HepG2 (cell line): Measurements from ENCODE around the gene TFEB. TPM values are rescaled to one million over a fixed set of nuclear protein-coding genes. Genes with fewer than 3 reads are reported as not detected.

Experiments
- FOSL2 ChIP-seq: sonication (generic); formaldehyde crosslinking; IDR thresholded peaks from 2 replicates; pipeline ENCODE4 v1.4.0; 2020; ENCODE audit warnings: missing genetic modification reagents
- SOX13 ChIP-seq, 3 experiments: fragments of 450-650 bp in 1 of 3; sonication (generic) in 1 of 3; formaldehyde crosslinking in 1 of 3; IDR thresholded peaks in 2 of 3; conservative IDR thresholded peaks in 1 of 3; 2 replicates each; pipeline versions ENCODE4 v1.5.0 to v1.6.1; 2016 to 2020; ENCODE audit warnings: antibody characterized with exemption in 1 of 3, mild to moderate bottlenecking in 1 of 3, missing compliant biosample characterization in 1 of 3, missing genetic modification reagents in 1 of 3, moderate library complexity in 1 of 3
- ZNF724P ChIP-seq: sonication (generic); formaldehyde crosslinking; IDR thresholded peaks from 2 replicates; pipeline ENCODE4 v1.8.0; 2022; ENCODE audit warnings: missing genetic modification reagents, borderline replicate concordance
- ZNF761 ChIP-seq: sonication (generic); formaldehyde crosslinking; conservative IDR thresholded peaks from 2 replicates; pipeline ENCODE4 v1.4.0; 2020; ENCODE audit warnings: mild to moderate bottlenecking, missing genetic modification reagents
- polyA plus RNA-seq, 8 experiments: library from polyadenylated mRNA; depleted of rRNA in 3 of 8; stranded (reverse) in 7 of 8; unstranded in 1 of 8; fragments of >200 nt; fragmentation: Illumina TruSeq in 4 of 8; extraction: Trizol in 4 of 8; gene quantifications; 2 replicates each; pipeline versions ENCODE4 v1.2.1 to v1.2.3, GENCODE V29; 2011 to 2016; ENCODE audit warnings: low read depth in 4 of 8, missing spikeins in 1 of 8, mixed read lengths in 1 of 8; ENCODE audit not compliant: insufficient read depth in 1 of 8
- total RNA-seq, 5 experiments: library from RNA; depleted of rRNA; stranded (reverse); fragments of >200 nt; fragmentation: Illumina TruSeq; extraction: Trizol; gene quantifications; 2 replicates each; pipeline ENCODE4 v1.2.3, GENCODE V29; 2016; ENCODE audit warnings: low read depth in 1 of 5
- TF ChIP-seq, protein P1 (sequence below): sonication (generic); formaldehyde crosslinking; IDR thresholded peaks from 2 replicates; pipeline ENCODE4 v1.5.0; 2020; ENCODE audit warnings: mild to moderate bottlenecking, missing genetic modification reagents, borderline replicate concordance
- TF ChIP-seq, protein P2 (sequence below): sonication (generic); formaldehyde crosslinking; conservative IDR thresholded peaks from 2 replicates; pipeline ENCODE4 v1.8.0; 2022; ENCODE audit warnings: mild to moderate bottlenecking, moderate library complexity, missing genetic modification reagents
- TF ChIP-seq, protein P3 (sequence below): sonication (generic); formaldehyde crosslinking; IDR thresholded peaks from 2 replicates; pipeline ENCODE4 v1.5.0; 2020; ENCODE audit warnings: mild to moderate bottlenecking, missing genetic modification reagents
- TF ChIP-seq, protein P4 (sequence below), 2 experiments: sonication (generic) in 1 of 2; formaldehyde crosslinking in 1 of 2; IDR thresholded peaks; 2 replicates each; pipeline versions ENCODE4 v1.4.0 to v1.6.1; 2016 to 2020; ENCODE audit warnings: borderline replicate concordance in 1 of 2, low read depth in 1 of 2, mild to moderate bottlenecking in 1 of 2, missing genetic modification reagents in 1 of 2

Gene TFEB
- total and polyA plus RNA-seq, 2 of the 13 experiments (the other 11 are each of a cell fraction or from before 2014, with no cell fraction given), result 13.3 to 18.7 TPM

DNA sequence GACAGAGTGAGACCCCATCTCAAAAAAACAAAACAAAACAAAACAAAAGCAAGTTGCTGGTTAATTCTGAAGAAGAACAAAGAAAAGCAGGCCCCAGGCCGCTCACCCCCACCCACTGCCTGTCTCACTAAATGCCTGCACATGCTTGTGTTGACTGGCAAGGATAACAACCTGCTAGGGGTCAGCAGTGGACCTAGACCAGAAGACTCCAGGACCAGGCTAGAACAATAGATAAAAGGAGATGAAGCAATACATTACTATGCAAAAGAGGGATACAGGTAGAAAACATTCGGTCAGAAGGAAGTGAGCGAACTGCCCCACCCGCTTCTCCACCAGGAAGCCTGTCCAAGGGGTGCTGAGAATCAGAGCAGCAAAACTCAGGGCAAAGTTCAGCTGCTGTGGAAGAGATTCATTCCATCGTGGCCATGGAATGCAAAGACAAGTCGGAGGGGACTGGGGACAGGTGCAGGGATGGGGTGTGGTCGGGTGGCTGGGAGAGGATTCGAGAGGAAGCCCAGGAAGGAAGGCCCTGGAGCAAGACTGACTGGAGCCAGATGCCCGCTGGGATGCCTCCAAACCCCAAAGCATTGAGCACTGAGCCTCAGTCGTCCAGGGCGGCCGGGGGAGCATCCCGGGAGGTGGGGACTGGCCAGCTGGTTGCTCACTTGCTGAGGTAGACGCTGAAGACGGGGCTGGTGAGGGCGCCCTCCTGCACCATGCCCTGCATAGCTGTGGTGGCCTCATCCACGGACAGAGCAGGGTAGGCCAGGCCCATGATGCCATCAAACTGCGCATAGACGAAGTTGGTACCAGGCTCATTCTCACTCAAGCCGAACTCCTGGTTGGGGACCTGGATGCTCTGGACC lies 6.5 kb upstream of the TFEB start (continued):
- TF ChIP-seq, protein P1, sequence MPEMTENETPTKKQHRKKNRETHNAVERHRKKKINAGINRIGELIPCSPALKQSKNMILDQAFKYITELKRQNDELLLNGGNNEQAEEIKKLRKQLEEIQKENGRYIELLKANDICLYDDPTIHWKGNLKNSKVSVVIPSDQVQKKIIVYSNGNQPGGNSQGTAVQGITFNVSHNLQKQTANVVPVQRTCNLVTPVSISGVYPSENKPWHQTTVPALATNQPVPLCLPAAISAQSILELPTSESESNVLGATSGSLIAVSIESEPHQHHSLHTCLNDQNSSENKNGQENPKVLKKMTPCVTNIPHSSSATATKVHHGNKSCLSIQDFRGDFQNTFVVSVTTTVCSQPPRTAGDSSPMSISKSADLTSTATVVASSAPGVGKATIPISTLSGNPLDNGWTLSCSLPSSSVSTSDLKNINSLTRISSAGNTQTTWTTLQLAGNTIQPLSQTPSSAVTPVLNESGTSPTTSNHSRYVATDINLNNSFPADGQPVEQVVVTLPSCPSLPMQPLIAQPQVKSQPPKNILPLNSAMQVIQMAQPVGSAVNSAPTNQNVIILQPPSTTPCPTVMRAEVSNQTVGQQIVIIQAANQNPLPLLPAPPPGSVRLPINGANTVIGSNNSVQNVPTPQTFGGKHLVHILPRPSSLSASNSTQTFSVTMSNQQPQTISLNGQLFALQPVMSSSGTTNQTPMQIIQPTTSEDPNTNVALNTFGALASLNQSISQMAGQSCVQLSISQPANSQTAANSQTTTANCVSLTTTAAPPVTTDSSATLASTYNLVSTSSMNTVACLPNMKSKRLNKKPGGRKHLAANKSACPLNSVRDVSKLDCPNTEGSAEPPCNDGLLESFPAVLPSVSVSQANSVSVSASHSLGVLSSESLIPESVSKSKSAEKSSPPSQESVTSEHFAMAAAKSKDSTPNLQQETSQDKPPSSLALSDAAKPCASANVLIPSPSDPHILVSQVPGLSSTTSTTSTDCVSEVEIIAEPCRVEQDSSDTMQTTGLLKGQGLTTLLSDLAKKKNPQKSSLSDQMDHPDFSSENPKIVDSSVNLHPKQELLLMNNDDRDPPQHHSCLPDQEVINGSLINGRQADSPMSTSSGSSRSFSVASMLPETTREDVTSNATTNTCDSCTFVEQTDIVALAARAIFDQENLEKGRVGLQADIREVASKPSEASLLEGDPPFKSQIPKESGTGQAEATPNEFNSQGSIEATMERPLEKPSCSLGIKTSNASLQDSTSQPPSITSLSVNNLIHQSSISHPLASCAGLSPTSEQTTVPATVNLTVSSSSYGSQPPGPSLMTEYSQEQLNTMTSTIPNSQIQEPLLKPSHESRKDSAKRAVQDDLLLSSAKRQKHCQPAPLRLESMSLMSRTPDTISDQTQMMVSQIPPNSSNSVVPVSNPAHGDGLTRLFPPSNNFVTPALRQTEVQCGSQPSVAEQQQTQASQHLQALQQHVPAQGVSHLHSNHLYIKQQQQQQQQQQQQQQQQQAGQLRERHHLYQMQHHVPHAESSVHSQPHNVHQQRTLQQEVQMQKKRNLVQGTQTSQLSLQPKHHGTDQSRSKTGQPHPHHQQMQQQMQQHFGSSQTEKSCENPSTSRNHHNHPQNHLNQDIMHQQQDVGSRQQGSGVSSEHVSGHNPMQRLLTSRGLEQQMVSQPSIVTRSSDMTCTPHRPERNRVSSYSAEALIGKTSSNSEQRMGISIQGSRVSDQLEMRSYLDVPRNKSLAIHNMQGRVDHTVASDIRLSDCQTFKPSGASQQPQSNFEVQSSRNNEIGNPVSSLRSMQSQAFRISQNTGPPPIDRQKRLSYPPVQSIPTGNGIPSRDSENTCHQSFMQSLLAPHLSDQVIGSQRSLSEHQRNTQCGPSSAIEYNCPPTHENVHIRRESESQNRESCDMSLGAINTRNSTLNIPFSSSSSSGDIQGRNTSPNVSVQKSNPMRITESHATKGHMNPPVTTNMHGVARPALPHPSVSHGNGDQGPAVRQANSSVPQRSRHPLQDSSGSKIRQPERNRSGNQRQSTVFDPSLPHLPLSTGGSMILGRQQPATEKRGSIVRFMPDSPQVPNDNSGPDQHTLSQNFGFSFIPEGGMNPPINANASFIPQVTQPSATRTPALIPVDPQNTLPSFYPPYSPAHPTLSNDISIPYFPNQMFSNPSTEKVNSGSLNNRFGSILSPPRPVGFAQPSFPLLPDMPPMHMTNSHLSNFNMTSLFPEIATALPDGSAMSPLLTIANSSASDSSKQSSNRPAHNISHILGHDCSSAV (CRISPR knock-in tag), result no peak
- TF ChIP-seq ZNF761, result no peak
- TF ChIP-seq, protein P2, sequence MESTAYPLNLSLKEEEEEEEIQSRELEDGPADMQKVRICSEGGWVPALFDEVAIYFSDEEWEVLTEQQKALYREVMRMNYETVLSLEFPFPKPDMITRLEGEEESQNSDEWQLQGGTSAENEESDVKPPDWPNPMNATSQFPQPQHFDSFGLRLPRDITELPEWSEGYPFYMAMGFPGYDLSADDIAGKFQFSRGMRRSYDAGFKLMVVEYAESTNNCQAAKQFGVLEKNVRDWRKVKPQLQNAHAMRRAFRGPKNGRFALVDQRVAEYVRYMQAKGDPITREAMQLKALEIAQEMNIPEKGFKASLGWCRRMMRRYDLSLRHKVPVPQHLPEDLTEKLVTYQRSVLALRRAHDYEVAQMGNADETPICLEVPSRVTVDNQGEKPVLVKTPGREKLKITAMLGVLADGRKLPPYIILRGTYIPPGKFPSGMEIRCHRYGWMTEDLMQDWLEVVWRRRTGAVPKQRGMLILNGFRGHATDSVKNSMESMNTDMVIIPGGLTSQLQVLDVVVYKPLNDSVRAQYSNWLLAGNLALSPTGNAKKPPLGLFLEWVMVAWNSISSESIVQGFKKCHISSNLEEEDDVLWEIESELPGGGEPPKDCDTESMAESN, result no peak; the same call in 1 of the 2 replicates
- TF ChIP-seq, protein P3, sequence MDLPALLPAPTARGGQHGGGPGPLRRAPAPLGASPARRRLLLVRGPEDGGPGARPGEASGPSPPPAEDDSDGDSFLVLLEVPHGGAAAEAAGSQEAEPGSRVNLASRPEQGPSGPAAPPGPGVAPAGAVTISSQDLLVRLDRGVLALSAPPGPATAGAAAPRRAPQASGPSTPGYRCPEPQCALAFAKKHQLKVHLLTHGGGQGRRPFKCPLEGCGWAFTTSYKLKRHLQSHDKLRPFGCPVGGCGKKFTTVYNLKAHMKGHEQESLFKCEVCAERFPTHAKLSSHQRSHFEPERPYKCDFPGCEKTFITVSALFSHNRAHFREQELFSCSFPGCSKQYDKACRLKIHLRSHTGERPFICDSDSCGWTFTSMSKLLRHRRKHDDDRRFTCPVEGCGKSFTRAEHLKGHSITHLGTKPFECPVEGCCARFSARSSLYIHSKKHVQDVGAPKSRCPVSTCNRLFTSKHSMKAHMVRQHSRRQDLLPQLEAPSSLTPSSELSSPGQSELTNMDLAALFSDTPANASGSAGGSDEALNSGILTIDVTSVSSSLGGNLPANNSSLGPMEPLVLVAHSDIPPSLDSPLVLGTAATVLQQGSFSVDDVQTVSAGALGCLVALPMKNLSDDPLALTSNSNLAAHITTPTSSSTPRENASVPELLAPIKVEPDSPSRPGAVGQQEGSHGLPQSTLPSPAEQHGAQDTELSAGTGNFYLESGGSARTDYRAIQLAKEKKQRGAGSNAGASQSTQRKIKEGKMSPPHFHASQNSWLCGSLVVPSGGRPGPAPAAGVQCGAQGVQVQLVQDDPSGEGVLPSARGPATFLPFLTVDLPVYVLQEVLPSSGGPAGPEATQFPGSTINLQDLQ (CRISPR knock-in tag), result no peak
- TF ChIP-seq ZNF724P (CRISPR knock-in tag), result no peak
- TF ChIP-seq FOSL2 (CRISPR knock-in tag), result peak; percentile 45
- peak; percentile 91 for TF ChIP-seq SOX13 (IDR thresholded peaks at IDR 0.05)
- TF ChIP-seq SOX13 (CRISPR knock-in tag; conservative IDR thresholded peaks at IDR 0.05 in 1 of 2, IDR thresholded peaks at IDR 0.05 in 1 of 2), result peak in 1 of 2 experiments; percentile 99; a peak in 2 of 4 replicates
- TF ChIP-seq, protein P4, sequence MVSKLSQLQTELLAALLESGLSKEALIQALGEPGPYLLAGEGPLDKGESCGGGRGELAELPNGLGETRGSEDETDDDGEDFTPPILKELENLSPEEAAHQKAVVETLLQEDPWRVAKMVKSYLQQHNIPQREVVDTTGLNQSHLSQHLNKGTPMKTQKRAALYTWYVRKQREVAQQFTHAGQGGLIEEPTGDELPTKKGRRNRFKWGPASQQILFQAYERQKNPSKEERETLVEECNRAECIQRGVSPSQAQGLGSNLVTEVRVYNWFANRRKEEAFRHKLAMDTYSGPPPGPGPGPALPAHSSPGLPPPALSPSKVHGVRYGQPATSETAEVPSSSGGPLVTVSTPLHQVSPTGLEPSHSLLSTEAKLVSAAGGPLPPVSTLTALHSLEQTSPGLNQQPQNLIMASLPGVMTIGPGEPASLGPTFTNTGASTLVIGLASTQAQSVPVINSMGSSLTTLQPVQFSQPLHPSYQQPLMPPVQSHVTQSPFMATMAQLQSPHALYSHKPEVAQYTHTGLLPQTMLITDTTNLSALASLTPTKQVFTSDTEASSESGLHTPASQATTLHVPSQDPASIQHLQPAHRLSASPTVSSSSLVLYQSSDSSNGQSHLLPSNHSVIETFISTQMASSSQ (IDR thresholded peaks at IDR 0.05; ENCODE audit: low read depth), result no peak
- TF ChIP-seq, protein P4 (CRISPR knock-in tag; IDR thresholded peaks at IDR 0.05; ENCODE audit: borderline replicate concordance), result no peak
